ENCODE results near the gene DCBLD1. TPM values are rescaled to one million over a fixed set of nuclear protein-coding genes. Genes with fewer than 3 reads are reported as not detected.

The DCBLD1 gene
- total RNA-seq, 2 experiments from 2014 or later: 0.08 TPM; not detected in 1

DNA sequence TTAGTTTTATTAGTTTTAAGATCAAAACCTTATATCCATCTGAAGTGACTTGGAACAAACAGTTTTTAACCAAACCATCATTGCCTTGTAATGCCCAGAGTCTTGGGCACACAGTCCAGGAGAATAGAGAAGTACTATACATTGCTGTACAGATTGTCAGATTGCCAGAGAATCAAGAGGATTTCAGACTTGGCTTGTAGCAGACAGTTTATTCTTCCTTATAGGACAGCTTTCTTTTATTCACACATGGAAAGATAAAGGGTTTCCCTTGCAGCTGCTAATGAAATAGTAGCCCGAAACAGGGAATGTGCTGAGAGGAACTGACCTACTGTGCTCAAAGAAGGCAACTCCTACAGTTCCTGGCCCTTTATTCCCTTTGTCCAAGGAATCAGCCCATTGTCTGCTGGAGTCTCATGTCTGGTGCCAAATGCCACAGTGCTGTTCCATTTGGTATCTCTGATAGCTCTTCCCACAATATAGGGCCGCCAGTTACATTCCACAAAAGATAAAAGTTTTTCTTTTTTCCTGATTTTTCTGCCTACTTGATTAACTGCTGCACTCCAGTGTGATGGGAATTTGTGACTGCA lies 30.6 kb downstream of the DCBLD1 start:
- no TSS peak for BruUV-seq (replicated peaks)
- Histone ChIP-seq H3K79me2 (ENCODE audit: insufficient read depth, low read depth, low read length) (no peaks in the 10 kb centered on the region), H4K20me1 (ENCODE audit: insufficient read depth, low read length) (no peaks in the 10 kb centered on the region), H3K4me2 (ENCODE audit: low read length) (no peak overlapping the region), H3K4me3 (ENCODE audit: low read depth, low read length, poor library complexity, severe bottlenecking) (no peak overlapping the region), H3K9me3 (ENCODE audit: low read length) (no peaks in the 10 kb centered on the region), H3K36me3 (ENCODE audit: insufficient read depth, low read length) (no peaks in the 10 kb centered on the region), H3K4me1 (ENCODE audit: insufficient read depth, low read length, poor library complexity, severe bottlenecking) (no peaks in the 10 kb centered on the region), H3K9me2 (ENCODE audit: insufficient read depth, low read length) (no peaks in the 10 kb centered on the region), H2AFZ (ENCODE audit: low read length) (no peak overlapping the region), H3K27ac (ENCODE audit: low read depth, low read length, poor library complexity, severe bottlenecking) (no peak overlapping the region)
- ChIA-PET POLR2A (no interaction called here), CTCF (ENCODE audit: unreplicated experiment) (no interaction called here)
- intact Hi-C loops (cut with micrococcal nuclease; ENCODE audit: unreplicated experiment): no loop called here
- DNase-seq (ENCODE audit: low spot score): no peak
- no peak for TF ChIP-seq EZH2phosphoT487 (IDR thresholded peaks at IDR 0.05; ENCODE audit: borderline replicate concordance, low read depth, low read length)
- TF ChIP-seq, protein P1, sequence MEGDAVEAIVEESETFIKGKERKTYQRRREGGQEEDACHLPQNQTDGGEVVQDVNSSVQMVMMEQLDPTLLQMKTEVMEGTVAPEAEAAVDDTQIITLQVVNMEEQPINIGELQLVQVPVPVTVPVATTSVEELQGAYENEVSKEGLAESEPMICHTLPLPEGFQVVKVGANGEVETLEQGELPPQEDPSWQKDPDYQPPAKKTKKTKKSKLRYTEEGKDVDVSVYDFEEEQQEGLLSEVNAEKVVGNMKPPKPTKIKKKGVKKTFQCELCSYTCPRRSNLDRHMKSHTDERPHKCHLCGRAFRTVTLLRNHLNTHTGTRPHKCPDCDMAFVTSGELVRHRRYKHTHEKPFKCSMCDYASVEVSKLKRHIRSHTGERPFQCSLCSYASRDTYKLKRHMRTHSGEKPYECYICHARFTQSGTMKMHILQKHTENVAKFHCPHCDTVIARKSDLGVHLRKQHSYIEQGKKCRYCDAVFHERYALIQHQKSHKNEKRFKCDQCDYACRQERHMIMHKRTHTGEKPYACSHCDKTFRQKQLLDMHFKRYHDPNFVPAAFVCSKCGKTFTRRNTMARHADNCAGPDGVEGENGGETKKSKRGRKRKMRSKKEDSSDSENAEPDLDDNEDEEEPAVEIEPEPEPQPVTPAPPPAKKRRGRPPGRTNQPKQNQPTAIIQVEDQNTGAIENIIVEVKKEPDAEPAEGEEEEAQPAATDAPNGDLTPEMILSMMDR (conservative IDR thresholded peaks at IDR 0.05; ENCODE audit: low read length): no peak

DNA sequence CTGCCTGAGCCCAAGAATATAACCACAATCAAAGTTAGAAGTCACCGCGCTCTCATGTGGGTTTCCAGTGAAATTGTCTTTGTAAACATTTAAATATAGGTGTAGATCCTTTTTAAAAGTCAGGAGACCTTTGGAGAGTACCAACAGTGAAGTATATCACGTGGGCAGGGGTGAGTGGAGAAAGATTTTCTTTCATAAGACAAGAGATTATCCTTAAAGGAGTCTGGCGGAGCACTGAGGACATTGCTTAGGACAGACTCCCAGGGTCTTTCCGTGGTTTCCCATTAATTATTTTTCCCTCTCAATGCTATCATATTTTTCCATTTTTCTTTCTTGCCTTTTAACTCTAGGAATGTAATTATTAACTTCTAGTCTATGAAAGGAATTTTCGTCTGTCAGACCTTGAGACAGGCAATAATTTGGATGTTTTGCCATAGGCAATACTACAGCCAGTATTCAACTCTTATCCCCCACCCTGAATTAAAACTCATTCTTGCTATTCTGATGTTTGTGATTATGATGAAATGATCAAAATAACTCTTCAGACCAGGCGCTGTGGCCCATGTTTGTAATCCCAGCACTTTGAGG lies 31.4 kb downstream of the DCBLD1 start:
- ChIA-PET POLR2A (no interaction called here), CTCF (ENCODE audit: unreplicated experiment) (no interaction called here)
- Histone ChIP-seq H2AFZ (ENCODE audit: low read length) (no peak overlapping the region), H3K4me1 (ENCODE audit: insufficient read depth, low read length, poor library complexity, severe bottlenecking) (no peaks in the 10 kb centered on the region), H4K20me1 (ENCODE audit: insufficient read depth, low read length) (no peaks in the 10 kb centered on the region), H3K9me2 (ENCODE audit: insufficient read depth, low read length) (no peaks in the 10 kb centered on the region), H3K4me2 (ENCODE audit: low read length) (no peak overlapping the region), H3K36me3 (ENCODE audit: insufficient read depth, low read length) (no peaks in the 10 kb centered on the region), H3K79me2 (ENCODE audit: insufficient read depth, low read depth, low read length) (no peaks in the 10 kb centered on the region), H3K4me3 (ENCODE audit: low read depth, low read length, poor library complexity, severe bottlenecking) (no peak overlapping the region), H3K9me3 (ENCODE audit: low read length) (no peaks in the 10 kb centered on the region), H3K27ac (ENCODE audit: low read depth, low read length, poor library complexity, severe bottlenecking) (no peak overlapping the region)
- no TSS peak for BruUV-seq (replicated peaks)
- TF ChIP-seq, protein P1 (conservative IDR thresholded peaks at IDR 0.05; ENCODE audit: low read length): no peak
- no peak for TF ChIP-seq EZH2phosphoT487 (IDR thresholded peaks at IDR 0.05; ENCODE audit: borderline replicate concordance, low read depth, low read length)
- no peak for DNase-seq (ENCODE audit: low spot score)
- intact Hi-C loops (cut with micrococcal nuclease; ENCODE audit: unreplicated experiment): no loop called here

DNA sequence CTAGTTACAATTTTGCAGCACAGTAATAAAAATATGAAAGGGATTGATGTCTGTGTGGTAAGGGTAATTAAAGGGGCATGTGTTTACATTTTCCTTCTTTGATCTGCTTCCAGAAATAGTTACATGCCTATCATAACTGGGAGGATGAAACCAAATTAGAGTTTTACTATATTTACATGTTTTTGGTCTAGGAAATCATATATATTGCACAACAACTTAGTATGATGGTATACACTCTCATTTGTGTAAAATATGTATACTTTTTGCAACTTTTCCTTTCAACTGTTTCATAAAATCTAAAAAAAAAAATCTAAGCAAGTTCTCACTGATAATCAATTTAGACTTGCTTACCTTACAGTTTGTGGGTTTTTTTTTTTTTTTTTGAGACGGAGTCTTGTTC lies 32.2 kb downstream of the DCBLD1 start:
- POLR2A ChIA-PET: interaction anchor here (0.7 kb wide), 1 partner anchor 1028 kb away, joined by 3 read pairs; no protein-coding TSS in a partner anchor
- no TSS peak for BruUV-seq (replicated peaks)

More for the DNA sequence above, 32.2 kb downstream of the DCBLD1 start:
- no peaks in the 10 kb centered on the region for H3K36me3 ChIP-seq (ENCODE audit: insufficient read depth, low read length)
- intact Hi-C loops (cut with micrococcal nuclease; ENCODE audit: unreplicated experiment): no loop called here
- H2AFZ ChIP-seq (ENCODE audit: low read length): no peak overlapping the region
- H3K4me2 ChIP-seq (ENCODE audit: low read length): no peak overlapping the region
- no peaks in the 10 kb centered on the region for H3K4me1 ChIP-seq (ENCODE audit: insufficient read depth, low read length, poor library complexity, severe bottlenecking)
- no peak for DNase-seq (ENCODE audit: low spot score)
- no peak overlapping the region for H3K4me3 ChIP-seq (ENCODE audit: low read depth, low read length, poor library complexity, severe bottlenecking)
- TF ChIP-seq EZH2phosphoT487 (IDR thresholded peaks at IDR 0.05; ENCODE audit: borderline replicate concordance, low read depth, low read length): no peak
- TF ChIP-seq, protein P1 (conservative IDR thresholded peaks at IDR 0.05; ENCODE audit: low read length): no peak
- no peak overlapping the region for H3K27ac ChIP-seq (ENCODE audit: low read depth, low read length, poor library complexity, severe bottlenecking)
- CTCF ChIA-PET (ENCODE audit: unreplicated experiment): no interaction called here
- H3K9me2 ChIP-seq (ENCODE audit: insufficient read depth, low read length): no peaks in the 10 kb centered on the region
- H3K79me2 ChIP-seq (ENCODE audit: insufficient read depth, low read depth, low read length): no peaks in the 10 kb centered on the region
- no peaks in the 10 kb centered on the region for H3K9me3 ChIP-seq (ENCODE audit: low read length)
- no peaks in the 10 kb centered on the region for H4K20me1 ChIP-seq (ENCODE audit: insufficient read depth, low read length)
